Parathyroid adenoma (tissue), 2 donors: ENCODE measurements around the gene DGKB.

ENCODE experiments used
- H2AFZ ChIP-seq: fragments of 300-600 bp; sonication (generic); one replicate; pipeline ENCODE4 v1.7.0; 2017; ENCODE audit warnings: antibody characterized with exemption, mild to moderate bottlenecking
- H3K27ac ChIP-seq: fragments of 300-600 bp; sonication (generic); one replicate; pipeline ENCODE4 v1.7.0; 2017
- H3K27me3 ChIP-seq: fragments of 300-600 bp; sonication (generic); one replicate; pipeline ENCODE4 v1.7.0; 2017; ENCODE audit warnings: low read length; ENCODE audit not compliant: control insufficient read depth, insufficient read depth
- H3K36me3 ChIP-seq: fragments of 300-600 bp; sonication (generic); one replicate; pipeline ENCODE4 v1.7.0; 2017; ENCODE audit warnings: low read length; ENCODE audit not compliant: control insufficient read depth, insufficient read depth
- H3K4me1 ChIP-seq: fragments of 300-600 bp; sonication (generic); one replicate; pipeline ENCODE4 v1.7.0; 2017; ENCODE audit warnings: control low read depth
- H3K4me2 ChIP-seq: fragments of 300-600 bp; sonication (generic); one replicate; pipeline ENCODE4 v1.7.0; 2017; ENCODE audit warnings: low read length
- H3K4me3 ChIP-seq: fragments of 300-600 bp; sonication (generic); one replicate; pipeline ENCODE4 v1.7.0; 2017; ENCODE audit warnings: low read depth, low read length
- H3K79me2 ChIP-seq: fragments of 300-600 bp; sonication (generic); one replicate; pipeline ENCODE4 v1.7.0; 2017; ENCODE audit warnings: control low read depth
- H3K9ac ChIP-seq: fragments of 300-600 bp; sonication (generic); one replicate; pipeline ENCODE4 v1.7.0; 2017; ENCODE audit warnings: mild to moderate bottlenecking
- H3K9me3 ChIP-seq: fragments of 300-600 bp; sonication (generic); one replicate; pipeline ENCODE4 v1.7.0; 2017; ENCODE audit warnings: low read length; ENCODE audit not compliant: control insufficient read depth
- TF ChIP-seq, protein P1 (sequence below): fragments of 300-600 bp; sonication (generic); IDR thresholded peaks from one replicate; pipeline ENCODE4 v1.7.0; 2017; ENCODE audit warnings: antibody characterized with exemption, mild to moderate bottlenecking
- donor health status: primary hyperparathyroidism.

The DGKB gene

DNA sequence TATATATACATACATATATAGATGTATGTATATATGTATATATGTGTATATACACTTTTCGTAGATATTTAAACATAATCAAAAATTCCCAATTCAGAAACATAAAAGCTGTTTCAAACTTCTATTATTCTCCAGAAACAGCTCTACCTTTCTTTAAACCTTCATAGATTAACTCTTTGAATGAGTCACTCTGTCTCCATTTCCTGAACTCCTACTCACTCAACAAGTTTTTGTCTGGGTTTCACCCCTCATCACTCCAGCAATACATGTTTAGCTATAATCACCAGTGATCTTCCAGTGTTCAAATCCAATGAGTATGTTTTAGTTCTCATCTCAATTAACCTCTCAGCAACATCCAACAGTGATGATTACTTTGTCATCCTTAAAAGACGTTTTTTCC is 9.6 kb downstream of the DGKB start:
- Histone ChIP-seq H3K9me3 (no peaks in the 10 kb centered on the region), H3K36me3 (no peaks in the 10 kb centered on the region), H3K9ac (no peak overlapping the region), H3K79me2 (no peaks in the 10 kb centered on the region), H3K27me3 (no peaks in the 10 kb centered on the region), H3K27ac (no peak overlapping the region), H3K4me3 (no peak overlapping the region), H3K4me1 (no peaks in the 10 kb centered on the region), H3K4me2 (no peak overlapping the region), H2AFZ (no peak overlapping the region)
- TF ChIP-seq, protein P1, sequence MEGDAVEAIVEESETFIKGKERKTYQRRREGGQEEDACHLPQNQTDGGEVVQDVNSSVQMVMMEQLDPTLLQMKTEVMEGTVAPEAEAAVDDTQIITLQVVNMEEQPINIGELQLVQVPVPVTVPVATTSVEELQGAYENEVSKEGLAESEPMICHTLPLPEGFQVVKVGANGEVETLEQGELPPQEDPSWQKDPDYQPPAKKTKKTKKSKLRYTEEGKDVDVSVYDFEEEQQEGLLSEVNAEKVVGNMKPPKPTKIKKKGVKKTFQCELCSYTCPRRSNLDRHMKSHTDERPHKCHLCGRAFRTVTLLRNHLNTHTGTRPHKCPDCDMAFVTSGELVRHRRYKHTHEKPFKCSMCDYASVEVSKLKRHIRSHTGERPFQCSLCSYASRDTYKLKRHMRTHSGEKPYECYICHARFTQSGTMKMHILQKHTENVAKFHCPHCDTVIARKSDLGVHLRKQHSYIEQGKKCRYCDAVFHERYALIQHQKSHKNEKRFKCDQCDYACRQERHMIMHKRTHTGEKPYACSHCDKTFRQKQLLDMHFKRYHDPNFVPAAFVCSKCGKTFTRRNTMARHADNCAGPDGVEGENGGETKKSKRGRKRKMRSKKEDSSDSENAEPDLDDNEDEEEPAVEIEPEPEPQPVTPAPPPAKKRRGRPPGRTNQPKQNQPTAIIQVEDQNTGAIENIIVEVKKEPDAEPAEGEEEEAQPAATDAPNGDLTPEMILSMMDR, result no peak

DNA sequence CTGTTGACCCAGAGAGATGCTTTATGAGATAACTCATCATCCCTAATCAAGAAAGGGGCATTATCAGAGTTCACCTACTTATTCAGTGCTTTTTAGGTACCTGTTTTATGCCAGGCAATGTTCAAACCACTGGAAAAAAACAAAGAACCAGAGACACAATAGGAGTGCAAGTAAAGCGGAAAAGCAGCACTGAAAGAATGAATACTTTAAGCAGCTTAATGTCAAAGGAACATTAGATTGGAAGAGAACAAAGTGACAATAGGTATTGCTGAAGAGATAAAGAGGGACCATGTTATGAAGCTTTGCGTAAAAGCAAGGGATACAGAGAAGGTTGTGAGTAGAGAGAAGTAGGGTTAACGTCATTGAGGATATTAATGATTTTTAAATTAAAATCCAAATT is 11.3 kb downstream of the DGKB start:
- H2AFZ ChIP-seq, result no peak overlapping the region
- no peak overlapping the region for H3K4me2 ChIP-seq
- no peaks in the 10 kb centered on the region for H3K4me1 ChIP-seq
- no peak overlapping the region for H3K4me3 ChIP-seq
- H3K9me3 ChIP-seq, result no peaks in the 10 kb centered on the region
- TF ChIP-seq, protein P1, result no peak
- H3K27me3 ChIP-seq, result no peaks in the 10 kb centered on the region
- H3K27ac ChIP-seq, result no peak overlapping the region
- no peaks in the 10 kb centered on the region for H3K36me3 ChIP-seq
- H3K79me2 ChIP-seq, result no peaks in the 10 kb centered on the region
- no peak overlapping the region for H3K9ac ChIP-seq

DNA sequence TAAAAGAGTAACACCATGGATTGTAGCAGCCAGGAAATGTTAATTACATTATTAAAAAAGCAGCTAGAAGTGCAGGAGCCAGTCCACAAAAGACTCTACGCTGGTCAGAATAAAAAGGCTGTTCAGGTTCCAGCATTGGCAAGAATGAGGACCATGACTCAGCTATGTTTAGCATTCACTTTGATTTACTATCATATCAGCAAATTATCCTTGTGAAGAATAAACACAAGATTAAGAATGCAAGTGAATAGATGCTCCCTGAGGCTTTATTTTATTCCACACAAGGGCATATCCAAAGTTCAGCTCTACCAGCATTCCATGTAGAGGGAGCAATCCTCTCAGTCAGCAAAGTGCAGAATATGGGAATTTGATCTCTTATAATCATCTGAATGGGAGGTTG is 13.6 kb downstream of the DGKB start:
- no peaks in the 10 kb centered on the region for H3K9me3 ChIP-seq
- no peaks in the 10 kb centered on the region for H3K79me2 ChIP-seq
- H3K4me2 ChIP-seq, result no peak overlapping the region
- no peaks in the 10 kb centered on the region for H3K27me3 ChIP-seq
- H3K4me3 ChIP-seq, result no peak overlapping the region
- no peaks in the 10 kb centered on the region for H3K36me3 ChIP-seq
- no peaks in the 10 kb centered on the region for H3K4me1 ChIP-seq
- H3K9ac ChIP-seq, result no peak overlapping the region
- H3K27ac ChIP-seq, result no peak overlapping the region
- H2AFZ ChIP-seq, result no peak overlapping the region
- TF ChIP-seq, protein P1, result no peak

DNA sequence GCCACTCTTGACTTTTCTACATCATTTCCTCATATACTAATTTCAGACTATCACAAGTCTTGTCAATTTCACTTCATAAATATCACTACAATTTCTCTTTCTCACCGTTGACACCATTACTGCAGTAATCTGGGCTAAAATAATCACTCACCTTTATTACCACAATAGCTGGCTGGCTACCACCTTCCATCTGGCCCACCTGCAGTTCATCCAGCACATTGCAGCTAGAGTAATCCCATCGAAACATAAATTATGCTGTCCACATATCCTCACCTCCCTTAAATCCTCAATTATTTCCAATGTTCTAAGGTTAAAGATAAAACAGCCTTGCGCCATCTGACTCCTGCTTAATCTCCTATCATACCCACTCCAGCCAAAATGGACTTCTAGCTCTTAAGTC is 16.0 kb downstream of the DGKB start:
- no peaks in the 10 kb centered on the region for H3K79me2 ChIP-seq
- no peak overlapping the region for H3K4me2 ChIP-seq
- H2AFZ ChIP-seq, result no peak overlapping the region
- no peak overlapping the region for H3K27ac ChIP-seq
- H3K27me3 ChIP-seq, result no peaks in the 10 kb centered on the region
- H3K9ac ChIP-seq, result no peak overlapping the region
- H3K36me3 ChIP-seq, result no peaks in the 10 kb centered on the region
- no peaks in the 10 kb centered on the region for H3K9me3 ChIP-seq
- TF ChIP-seq, protein P1, result no peak
- no peak overlapping the region for H3K4me3 ChIP-seq
- no peaks in the 10 kb centered on the region for H3K4me1 ChIP-seq

DNA sequence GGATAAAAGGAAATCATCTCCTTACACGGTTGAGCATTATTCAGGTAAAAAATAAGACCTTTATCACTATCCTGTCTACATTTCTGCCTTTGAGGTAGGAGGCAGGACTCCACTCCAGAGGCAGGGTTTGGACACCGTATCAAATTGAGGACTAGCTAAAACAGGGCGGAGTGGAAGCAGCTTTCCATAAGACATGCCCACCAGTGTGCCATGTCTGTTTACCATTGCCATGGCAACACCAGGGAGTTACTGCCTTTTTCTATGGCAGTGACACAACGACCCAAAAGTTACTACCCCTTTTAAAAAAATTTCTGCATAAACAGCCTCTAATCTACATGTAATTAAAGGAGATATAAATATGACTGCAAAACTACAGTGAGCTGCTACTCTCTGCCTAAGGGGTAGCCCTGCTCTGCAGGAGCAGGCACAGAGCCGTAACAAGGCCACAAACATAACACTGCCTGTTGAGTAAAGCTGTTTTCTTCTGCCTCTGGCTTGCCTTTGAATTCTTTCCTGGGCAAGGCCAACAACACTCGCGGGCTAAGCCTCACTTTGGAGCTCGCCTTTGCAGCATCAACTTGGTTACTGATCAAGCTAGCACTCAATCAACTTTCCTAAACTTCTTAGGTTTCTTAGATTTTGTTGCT is 26.5 kb downstream of the DGKB start:
- Histone ChIP-seq H3K27me3 (no peaks in the 10 kb centered on the region), H3K4me2 (no peak overlapping the region), H3K36me3 (no peaks in the 10 kb centered on the region), H3K4me1 (no peaks in the 10 kb centered on the region), H3K27ac (no peak overlapping the region), H2AFZ (no peak overlapping the region), H3K9me3 (no peaks in the 10 kb centered on the region), H3K79me2 (no peaks in the 10 kb centered on the region), H3K9ac (no peak overlapping the region), H3K4me3 (no peak overlapping the region)
- TF ChIP-seq, protein P1, result no peak
